Measurements from ENCODE around the gene GABRG3. TPM values are rescaled to one million over a fixed set of nuclear protein-coding genes. Genes with fewer than 3 reads are reported as not detected.

The GABRG3 gene
- total and polyA plus RNA-seq, 4 donors, result 0.02 to 0.19 TPM; not detected in 2

DNA sequence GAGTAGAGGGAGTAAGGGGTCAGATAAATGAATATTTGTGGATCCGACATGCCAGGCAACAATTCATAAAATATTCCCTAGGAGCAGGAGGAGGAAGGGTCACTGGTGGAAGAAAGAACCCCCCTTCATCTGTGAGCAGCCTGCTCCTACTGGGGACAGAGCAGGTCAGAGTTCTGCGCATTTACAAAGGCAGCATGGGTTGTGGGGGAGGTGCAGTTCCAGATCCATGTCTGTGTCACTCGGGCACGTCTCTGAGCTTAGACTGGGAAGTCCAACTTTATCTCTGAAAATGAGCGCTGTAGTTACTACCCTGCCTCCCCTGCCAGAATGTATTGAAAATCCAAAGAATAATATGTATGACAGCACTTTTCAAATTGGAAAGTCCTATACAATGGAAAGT, 115.2 kb downstream of the GABRG3 start:
- Histone ChIP-seq H3K4me1 (ENCODE audit: control insufficient read depth in 4 of 4, insufficient read depth in 4 of 4, low read length in 3 of 4) (no peaks in the 10 kb centered on the region), H3K9ac (ENCODE audit: low read depth in 1 of 2, low read length in 2 of 2) (no peak overlapping the region), H3K27me3 (ENCODE audit: control insufficient read depth in 4 of 4, insufficient read depth in 4 of 4, low read length in 3 of 4) (no peaks in the 10 kb centered on the region), H3K27ac (ENCODE audit: low read depth in 1 of 2, low read length in 2 of 2) (no peak overlapping the region), H3K9me3 (ENCODE audit: control insufficient read depth in 4 of 4, low read length in 3 of 4) (peaks cover 0 to 4% (median 0%) of the 10 kb centered on the region in 4 donors), H3K36me3 (ENCODE audit: control insufficient read depth in 4 of 4, insufficient read depth in 3 of 4, low read depth in 1 of 4, low read length in 3 of 4) (no peaks in the 10 kb centered on the region), H3K4me3 (ENCODE audit: low read depth in 1 of 3, low read length in 3 of 3) (no peak overlapping the region)
- no peak for DNase-seq (ENCODE audit: low spot score)
- WGBS, result 43% methylated on average over 5 of the region's 5 CpGs
- TF ChIP-seq RAD21 (IDR thresholded peaks at IDR 0.05) (no peak), YY1 (IDR thresholded peaks at IDR 0.05) (no peak), FOXA1 (IDR thresholded peaks at IDR 0.05) (no peak), NR2F2 (IDR thresholded peaks at IDR 0.05) (no peak)
- TF ChIP-seq, protein P1, sequence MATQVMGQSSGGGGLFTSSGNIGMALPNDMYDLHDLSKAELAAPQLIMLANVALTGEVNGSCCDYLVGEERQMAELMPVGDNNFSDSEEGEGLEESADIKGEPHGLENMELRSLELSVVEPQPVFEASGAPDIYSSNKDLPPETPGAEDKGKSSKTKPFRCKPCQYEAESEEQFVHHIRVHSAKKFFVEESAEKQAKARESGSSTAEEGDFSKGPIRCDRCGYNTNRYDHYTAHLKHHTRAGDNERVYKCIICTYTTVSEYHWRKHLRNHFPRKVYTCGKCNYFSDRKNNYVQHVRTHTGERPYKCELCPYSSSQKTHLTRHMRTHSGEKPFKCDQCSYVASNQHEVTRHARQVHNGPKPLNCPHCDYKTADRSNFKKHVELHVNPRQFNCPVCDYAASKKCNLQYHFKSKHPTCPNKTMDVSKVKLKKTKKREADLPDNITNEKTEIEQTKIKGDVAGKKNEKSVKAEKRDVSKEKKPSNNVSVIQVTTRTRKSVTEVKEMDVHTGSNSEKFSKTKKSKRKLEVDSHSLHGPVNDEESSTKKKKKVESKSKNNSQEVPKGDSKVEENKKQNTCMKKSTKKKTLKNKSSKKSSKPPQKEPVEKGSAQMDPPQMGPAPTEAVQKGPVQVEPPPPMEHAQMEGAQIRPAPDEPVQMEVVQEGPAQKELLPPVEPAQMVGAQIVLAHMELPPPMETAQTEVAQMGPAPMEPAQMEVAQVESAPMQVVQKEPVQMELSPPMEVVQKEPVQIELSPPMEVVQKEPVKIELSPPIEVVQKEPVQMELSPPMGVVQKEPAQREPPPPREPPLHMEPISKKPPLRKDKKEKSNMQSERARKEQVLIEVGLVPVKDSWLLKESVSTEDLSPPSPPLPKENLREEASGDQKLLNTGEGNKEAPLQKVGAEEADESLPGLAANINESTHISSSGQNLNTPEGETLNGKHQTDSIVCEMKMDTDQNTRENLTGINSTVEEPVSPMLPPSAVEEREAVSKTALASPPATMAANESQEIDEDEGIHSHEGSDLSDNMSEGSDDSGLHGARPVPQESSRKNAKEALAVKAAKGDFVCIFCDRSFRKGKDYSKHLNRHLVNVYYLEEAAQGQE (IDR thresholded peaks at IDR 0.05), result no peak
- TF ChIP-seq, protein P2, sequence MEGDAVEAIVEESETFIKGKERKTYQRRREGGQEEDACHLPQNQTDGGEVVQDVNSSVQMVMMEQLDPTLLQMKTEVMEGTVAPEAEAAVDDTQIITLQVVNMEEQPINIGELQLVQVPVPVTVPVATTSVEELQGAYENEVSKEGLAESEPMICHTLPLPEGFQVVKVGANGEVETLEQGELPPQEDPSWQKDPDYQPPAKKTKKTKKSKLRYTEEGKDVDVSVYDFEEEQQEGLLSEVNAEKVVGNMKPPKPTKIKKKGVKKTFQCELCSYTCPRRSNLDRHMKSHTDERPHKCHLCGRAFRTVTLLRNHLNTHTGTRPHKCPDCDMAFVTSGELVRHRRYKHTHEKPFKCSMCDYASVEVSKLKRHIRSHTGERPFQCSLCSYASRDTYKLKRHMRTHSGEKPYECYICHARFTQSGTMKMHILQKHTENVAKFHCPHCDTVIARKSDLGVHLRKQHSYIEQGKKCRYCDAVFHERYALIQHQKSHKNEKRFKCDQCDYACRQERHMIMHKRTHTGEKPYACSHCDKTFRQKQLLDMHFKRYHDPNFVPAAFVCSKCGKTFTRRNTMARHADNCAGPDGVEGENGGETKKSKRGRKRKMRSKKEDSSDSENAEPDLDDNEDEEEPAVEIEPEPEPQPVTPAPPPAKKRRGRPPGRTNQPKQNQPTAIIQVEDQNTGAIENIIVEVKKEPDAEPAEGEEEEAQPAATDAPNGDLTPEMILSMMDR (IDR thresholded peaks at IDR 0.05; ENCODE audit: low read depth, low read length, missing input control), result no peak

DNA sequence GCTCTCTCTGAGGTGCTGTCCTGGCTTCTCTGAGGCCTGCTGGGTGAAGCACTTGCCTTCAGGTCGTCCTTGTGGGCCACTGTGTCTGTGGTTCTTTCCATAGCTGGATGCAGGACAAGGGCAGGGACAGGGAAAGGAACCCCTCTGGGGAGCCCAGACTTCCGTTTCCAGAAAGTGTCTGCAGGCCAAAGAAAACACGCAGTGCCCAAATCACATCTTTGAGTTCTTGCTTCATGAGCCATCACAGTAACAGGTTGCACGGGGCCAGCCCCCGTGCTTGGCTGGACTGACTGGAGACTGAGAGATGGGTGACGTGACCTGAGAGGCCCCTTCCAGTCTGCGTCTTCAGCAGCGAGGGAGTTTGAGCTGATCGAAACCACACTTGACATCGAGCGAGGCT, 115.8 kb downstream of the GABRG3 start:
- H3K9ac ChIP-seq (ENCODE audit: low read depth in 1 of 2, low read length in 2 of 2), result no peak overlapping the region
- DNase-seq (ENCODE audit: low spot score), result no peak
- TF ChIP-seq, protein P2 (IDR thresholded peaks at IDR 0.05; ENCODE audit: low read depth, low read length, missing input control), result no peak
- TF ChIP-seq TAF1 (conservative IDR thresholded peaks at IDR 0.05), result no peak
- TF ChIP-seq, protein P3, sequence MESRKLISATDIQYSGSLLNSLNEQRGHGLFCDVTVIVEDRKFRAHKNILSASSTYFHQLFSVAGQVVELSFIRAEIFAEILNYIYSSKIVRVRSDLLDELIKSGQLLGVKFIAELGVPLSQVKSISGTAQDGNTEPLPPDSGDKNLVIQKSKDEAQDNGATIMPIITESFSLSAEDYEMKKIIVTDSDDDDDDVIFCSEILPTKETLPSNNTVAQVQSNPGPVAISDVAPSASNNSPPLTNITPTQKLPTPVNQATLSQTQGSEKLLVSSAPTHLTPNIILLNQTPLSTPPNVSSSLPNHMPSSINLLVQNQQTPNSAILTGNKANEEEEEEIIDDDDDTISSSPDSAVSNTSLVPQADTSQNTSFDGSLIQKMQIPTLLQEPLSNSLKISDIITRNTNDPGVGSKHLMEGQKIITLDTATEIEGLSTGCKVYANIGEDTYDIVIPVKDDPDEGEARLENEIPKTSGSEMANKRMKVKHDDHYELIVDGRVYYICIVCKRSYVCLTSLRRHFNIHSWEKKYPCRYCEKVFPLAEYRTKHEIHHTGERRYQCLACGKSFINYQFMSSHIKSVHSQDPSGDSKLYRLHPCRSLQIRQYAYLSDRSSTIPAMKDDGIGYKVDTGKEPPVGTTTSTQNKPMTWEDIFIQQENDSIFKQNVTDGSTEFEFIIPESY (IDR thresholded peaks at IDR 0.05), result no peak
- no peak for TF ChIP-seq YY1 (IDR thresholded peaks at IDR 0.05)
- no peak for TF ChIP-seq FOXA2 (IDR thresholded peaks at IDR 0.05)
- TF ChIP-seq JUND (IDR thresholded peaks at IDR 0.05), result no peak
- no peak for TF ChIP-seq FOXA1 (IDR thresholded peaks at IDR 0.05)
- TF ChIP-seq SP1 (IDR thresholded peaks at IDR 0.05), result no peak
- TF ChIP-seq, protein P1 (IDR thresholded peaks at IDR 0.05), result no peak
- TF ChIP-seq, protein P4, sequence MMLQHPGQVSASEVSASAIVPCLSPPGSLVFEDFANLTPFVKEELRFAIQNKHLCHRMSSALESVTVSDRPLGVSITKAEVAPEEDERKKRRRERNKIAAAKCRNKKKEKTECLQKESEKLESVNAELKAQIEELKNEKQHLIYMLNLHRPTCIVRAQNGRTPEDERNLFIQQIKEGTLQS (IDR thresholded peaks at IDR 0.05), result no peak
- TF ChIP-seq, protein P5, sequence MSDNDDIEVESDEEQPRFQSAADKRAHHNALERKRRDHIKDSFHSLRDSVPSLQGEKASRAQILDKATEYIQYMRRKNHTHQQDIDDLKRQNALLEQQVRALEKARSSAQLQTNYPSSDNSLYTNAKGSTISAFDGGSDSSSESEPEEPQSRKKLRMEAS (IDR thresholded peaks at IDR 0.05), result no peak
- no peak for TF ChIP-seq HNF4A (conservative IDR thresholded peaks at IDR 0.05)
- TF ChIP-seq NR2F2 (IDR thresholded peaks at IDR 0.05), result no peak
- no peak for TF ChIP-seq HNF4G (IDR thresholded peaks at IDR 0.05)
- no peak for TF ChIP-seq RAD21 (IDR thresholded peaks at IDR 0.05)
- no peak for TF ChIP-seq EGR1 (IDR thresholded peaks at IDR 0.05; ENCODE audit: low read depth in 2 of 2)
- no peak for TF ChIP-seq GABPA (IDR thresholded peaks at IDR 0.05 in 1 of 2, conservative IDR thresholded peaks at IDR 0.05 in 1 of 2)
- TF ChIP-seq RXRA (IDR thresholded peaks at IDR 0.05), result no peak
- H3K27me3 ChIP-seq (ENCODE audit: control insufficient read depth in 4 of 4, insufficient read depth in 4 of 4, low read length in 3 of 4), result no peaks in the 10 kb centered on the region
- H3K27ac ChIP-seq (ENCODE audit: low read depth in 1 of 2, low read length in 2 of 2), result no peak overlapping the region
- no peaks in the 10 kb centered on the region for H3K4me1 ChIP-seq (ENCODE audit: control insufficient read depth in 4 of 4, insufficient read depth in 4 of 4, low read length in 3 of 4)
- WGBS, result 86% methylated on average over 11 of the region's 11 CpGs
- H3K4me3 ChIP-seq (ENCODE audit: low read depth in 1 of 3, low read length in 3 of 3), result no peak overlapping the region
- H3K9me3 ChIP-seq (ENCODE audit: control insufficient read depth in 4 of 4, low read length in 3 of 4), result peaks cover 0 to 4% (median 0%) of the 10 kb centered on the region in 4 donors
- H3K36me3 ChIP-seq (ENCODE audit: control insufficient read depth in 4 of 4, insufficient read depth in 3 of 4, low read depth in 1 of 4, low read length in 3 of 4), result no peaks in the 10 kb centered on the region

Measured in liver (tissue), 9 donors.